HG03460 (cell line): ENCODE results near the gene POFUT2.

Source experiments
- ATAC-seq: cut with Tn5 transposase; IDR thresholded peaks from one replicate; pipeline ENCODE4 v1.9.1; 2021; ENCODE audit not compliant: unreplicated experiment

The POFUT2 gene

DNA sequence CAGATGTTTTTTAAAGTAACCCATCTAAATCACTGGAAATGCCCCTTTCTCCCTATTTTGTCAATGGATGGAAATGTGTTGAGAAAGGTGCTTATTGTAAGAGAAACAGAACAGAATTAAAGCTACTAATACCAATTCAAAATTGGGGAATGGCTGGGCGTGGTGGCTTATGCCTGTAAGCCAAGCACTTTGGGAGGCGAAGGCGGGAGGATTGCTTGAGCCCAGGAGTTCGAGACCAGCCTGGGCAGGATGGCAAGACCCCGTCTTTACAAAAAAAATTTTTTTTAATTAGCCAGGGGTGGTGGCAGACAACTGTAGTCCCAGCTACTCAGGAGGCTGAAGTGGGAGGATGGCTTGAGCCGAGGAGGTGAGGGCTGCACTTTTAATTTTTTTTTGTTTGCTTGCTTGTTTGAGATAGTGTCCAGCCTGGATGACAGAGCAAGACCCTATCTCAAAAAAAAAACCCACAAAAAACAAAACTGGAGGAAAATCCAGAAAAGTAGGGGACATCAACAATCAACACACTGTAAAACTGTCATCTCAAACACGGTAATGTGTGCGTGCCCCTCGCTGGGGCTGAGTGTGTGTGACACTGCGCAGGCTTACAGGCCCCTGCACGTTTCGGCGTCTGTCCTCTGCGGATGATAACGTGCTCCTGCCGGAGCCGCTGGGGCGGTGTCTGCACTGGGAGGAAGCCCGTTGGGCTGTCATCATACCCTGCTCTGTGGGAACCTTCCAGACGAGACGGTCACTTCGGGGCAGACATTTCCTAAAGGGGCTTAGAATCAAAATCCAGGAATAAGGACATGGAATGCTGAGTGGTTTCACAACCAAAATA, 11.6 kb upstream of the POFUT2 start:
- ATAC-seq = no peak

DNA sequence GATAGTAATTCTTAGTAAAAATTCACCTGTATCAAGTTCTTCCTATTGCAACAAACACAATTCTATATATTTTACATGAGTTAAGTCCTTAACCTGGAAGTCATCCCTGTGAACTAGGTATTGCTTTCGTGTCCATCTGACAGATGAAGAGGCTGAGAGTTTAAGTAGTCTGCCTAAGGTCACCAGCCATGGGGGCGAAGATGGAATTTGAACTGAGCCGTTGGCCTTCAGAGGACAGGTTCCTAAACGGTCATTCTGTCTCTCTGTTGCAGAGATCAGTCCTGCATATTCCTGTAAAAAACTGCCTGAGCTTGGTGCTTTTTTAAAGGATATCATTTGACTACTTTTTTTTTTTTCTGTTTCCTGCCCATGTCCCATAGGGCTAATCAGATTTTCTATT, 10.2 kb upstream of the POFUT2 start:
- no peak for ATAC-seq

DNA sequence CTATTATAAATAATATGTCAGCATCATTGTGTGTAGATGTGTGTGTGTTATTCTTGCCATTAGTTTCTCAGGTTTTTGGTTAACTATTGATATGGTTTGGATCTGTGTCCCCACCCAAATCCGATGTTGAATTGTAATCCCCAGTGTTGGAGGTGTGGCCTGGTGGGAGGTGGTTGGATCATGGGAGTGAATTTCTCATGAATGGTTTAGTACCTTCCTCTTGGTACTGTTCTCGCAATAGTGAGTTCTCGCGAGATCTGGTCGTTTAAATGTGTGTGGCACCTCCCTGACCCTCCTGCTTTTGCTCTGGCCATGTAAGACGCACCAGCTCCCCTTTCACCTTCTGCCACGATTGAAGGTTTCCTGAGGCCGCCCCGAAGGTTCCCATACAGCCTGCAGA, 9.6 kb upstream of the POFUT2 start:
- ATAC-seq = no peak

DNA sequence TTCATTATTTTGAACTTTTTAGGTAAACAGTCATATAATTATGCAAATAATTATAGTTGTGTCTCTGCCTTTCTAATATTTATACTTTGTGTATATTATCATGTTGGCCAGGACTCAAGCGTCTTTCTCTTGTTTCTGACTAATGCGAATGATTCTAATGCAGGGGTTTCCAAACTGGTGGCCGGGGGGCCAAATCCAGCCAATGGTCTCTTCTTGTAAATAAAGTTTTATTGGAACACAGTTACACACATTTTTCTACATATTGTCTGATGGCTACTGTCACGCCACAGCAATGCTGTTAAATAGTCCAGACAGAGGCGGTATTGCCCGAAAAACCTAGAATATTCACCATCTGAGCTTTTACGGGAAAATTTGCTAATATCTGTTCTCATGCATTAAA, 8.9 kb upstream of the POFUT2 start:
- no peak for ATAC-seq

DNA sequence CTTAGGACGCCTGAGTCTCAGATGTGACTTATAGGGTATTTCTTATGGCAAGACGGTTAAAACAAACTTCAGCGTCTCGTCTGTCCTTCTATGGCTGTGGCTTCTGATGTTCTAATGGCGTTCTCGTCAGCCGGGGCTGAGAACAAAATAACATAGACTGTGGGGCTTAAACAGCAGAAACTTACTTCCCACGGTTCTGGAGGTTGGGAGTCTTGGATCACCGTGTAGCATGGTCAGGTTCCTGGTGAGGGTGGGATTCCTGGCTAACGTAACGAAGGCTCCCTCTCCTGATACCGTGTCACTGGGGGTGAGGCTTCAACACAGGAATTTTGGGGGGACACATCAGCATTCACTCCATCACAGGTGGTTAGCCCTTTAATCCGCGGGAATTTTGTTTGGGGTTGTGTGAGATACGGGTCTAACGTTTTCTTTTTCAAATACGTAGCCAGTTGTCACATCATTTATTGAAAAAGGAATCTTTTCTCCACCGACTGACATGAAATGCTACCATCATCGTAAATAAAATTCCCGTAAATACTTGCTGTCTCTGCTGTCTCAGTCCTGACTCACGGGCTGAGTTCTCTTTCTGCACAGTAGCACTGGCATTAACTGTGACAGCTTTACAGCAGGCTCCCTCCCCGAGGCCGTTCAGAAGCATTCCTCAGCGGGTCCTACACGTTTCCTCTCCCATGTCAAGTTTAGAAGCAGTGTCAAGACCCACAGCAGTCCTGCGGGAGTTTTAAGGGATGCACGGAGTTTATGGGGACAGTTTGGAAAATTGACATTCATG, 8.1 kb upstream of the POFUT2 start:
- ATAC-seq = no peak

GRCh38 chr21:45294509-45295291, 7.0 kb upstream of the POFUT2 start:
- ATAC-seq = no peak

- no peak for ATAC-seq
Measured at GRCh38 chr21:45293726-45294401, 6.2 kb upstream of the POFUT2 start.

GRCh38 chr21:45293220-45293725, 5.6 kb upstream of the POFUT2 start:
- ATAC-seq = no peak

- no peak for ATAC-seq
Measured at GRCh38 chr21:45292399-45293219, 4.9 kb upstream of the POFUT2 start.

- ATAC-seq = no peak
Measured at GRCh38 chr21:45291613-45292398, 4.1 kb upstream of the POFUT2 start.

- no peak for ATAC-seq
Measured at GRCh38 chr21:45290948-45291612, 3.4 kb upstream of the POFUT2 start.

DNA sequence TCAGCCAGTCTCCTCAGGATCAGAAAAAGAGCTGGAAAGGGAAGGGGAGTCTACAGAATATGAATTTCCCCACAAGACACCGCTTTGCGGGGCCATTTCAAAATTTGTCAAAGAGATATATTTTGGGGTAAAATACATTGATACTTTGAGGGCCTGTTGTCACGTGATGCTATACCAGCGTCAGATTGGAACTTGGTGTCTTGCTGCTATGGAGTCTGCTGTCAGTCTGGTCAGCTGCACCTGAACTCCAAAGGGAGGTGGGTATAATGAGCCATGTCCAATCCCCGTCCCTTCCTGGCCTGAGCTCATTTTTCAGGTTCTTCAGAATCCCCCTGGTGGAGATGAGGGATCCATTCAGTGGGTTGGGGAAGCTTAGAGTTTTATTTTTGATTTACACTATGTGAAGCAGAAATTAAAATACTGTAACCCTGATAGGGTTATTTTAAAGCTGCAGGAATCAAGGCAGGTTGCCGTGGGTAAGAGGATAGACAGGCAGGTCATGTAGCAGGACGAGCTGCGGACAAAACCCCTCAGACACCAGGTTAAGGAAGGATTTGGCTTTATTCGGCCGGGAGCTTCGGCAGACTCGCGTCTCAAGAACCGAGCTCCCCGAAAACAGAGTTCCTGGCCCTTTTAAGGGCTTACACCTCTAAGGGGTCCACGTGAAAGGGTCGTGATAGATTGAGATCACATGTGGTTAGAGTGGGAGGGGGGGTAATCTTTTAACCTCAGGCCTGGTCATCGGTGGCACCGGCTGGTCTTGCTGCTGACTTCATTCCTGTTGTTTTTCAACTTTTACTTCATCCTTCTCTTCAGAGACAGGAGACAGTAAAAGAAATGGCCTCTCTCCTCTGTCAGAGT, 2.2 kb upstream of the POFUT2 start:
- ATAC-seq = no peak

DNA sequence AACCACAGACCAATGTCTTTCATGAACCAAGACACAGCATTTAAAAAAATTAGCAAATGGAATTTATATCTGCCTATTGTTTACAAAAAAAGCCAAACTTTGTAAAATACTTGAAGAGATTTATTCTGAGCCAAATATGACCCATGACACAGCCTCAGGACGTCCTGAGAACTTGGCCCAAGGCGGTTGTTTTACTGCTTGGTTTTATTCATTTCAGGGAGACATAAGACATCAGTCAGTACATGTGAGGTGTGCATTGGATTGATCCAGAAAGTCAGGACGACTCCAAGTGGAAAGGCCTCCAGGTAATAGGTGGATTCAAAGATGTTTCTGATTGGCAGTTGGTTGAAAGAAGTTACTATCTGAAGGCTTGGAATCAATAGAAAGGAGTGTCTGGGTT, 1.4 kb upstream of the POFUT2 start:
- no peak for ATAC-seq

DNA sequence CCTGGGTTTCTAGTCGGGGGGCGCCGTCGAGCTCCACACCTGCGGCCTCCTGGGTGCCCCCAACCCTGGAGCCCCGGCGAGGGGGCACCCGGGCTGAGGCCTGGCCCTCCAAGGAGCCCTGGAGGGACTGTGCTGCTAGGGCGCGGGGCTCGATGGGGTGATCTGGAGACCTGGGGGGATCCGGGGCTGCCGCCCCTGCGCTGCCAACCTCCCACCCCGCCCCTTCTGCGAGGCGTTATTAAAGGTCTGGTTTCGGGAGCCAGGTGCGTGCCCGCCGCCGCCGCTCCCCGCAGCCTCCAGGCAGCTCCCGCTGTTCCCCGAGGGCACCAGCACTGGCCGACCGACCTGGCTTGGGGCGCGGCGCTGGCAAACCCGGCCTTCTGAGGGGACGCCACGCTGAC, 746 bp upstream of the POFUT2 start:
- no peak for ATAC-seq

DNA sequence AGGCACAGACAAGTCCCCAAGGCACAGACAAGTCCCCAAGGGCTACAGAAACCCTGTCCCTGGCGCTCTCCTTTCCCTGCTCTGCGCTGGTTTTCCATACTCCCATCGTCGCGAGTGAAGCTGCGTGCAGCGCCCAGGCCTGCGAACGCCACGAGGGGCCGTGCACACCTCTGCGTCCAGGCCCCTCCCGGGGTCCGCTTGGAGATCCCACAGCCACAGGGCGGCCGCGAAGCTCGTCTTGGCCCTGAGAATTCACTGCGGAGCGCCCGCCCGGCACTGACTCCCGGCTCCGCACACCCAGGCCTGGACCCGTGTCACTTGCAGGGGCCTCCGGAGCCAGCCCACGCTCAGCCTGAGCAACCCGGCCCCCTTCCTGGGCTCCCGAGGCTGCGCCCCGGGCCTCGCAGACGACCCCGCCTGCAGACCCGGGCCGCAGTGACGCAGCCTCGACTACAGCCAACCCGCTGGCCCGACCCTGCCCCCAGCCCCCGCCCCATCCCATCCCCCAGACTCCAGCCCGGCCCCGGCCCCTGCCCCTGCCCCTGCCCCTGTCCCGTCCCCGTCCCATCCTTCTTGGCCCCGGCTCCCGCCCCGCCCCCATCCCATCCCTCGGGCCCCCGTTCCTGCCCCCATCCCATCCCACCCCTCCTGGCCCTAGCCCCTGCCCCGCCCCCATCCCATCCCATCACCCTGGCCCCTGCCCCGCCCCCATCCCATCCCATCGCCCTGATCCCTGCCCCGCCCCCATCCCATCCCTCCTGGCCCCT, 841 bp downstream of the POFUT2 start:
- ATAC-seq = no peak

GRCh38 chr21:45285266-45285931, 2.3 kb downstream of the POFUT2 start:
- no peak for ATAC-seq

GRCh38 chr21:45284456-45284741, 3.3 kb downstream of the POFUT2 start:
- ATAC-seq = no peak
